ENCODE results near the gene MAP4K1.

The MAP4K1 gene

GRCh38 chr19:38543286-38543806, 74.4 kb downstream of the MAP4K1 start:
- no peak for DNase-seq

GRCh38 chr19:38542040-38542439, 75.7 kb downstream of the MAP4K1 start:
- DNase-seq: no peak

GRCh38 chr19:38539751-38540150, 78.0 kb downstream of the MAP4K1 start:
- DNase-seq: no peak

- no peak for DNase-seq
Measured at GRCh38 chr19:38538793-38539528, 78.8 kb downstream of the MAP4K1 start.

GRCh38 chr19:38538386-38538785, 79.4 kb downstream of the MAP4K1 start:
- DNase-seq: no peak
